Panc1 (cell line): ENCODE measurements around the gene C11orf52. TPM values are rescaled to one million over a fixed set of nuclear protein-coding genes. Genes with fewer than 3 reads are reported as not detected.

Source experiments
- ATAC-seq: fragments of 200-7000 bp; cut with Tn5 transposase; 2 replicates; pipeline ENCODE4 v1.9.1; 2020; ENCODE audit warnings: mild to moderate bottlenecking, moderate library complexity
- BruUV-seq: library from RNA; stranded (reverse); fragments of 400-500 nt; replicated peaks from 2 replicates; lab custom pipeline; 2021; lab: Mats Ljungman, UMichigan
- CTCF ChIA-PET: fragments of 300-600 bp; sonication (Branson Sonifier 250); formaldehyde crosslinking; loops from one replicate; lab custom pipeline; 2022; ENCODE audit warnings: antibody characterized with exemption; lab: Charles Lee
- POLR2A ChIA-PET: fragments of 300-600 bp; sonication (Branson Sonifier 250); formaldehyde crosslinking; loops from one replicate; lab custom pipeline; 2022; ENCODE audit warnings: antibody characterized with exemption; lab: Charles Lee
- DNase-seq: peaks from one replicate; pipeline ENCODE4 v3.0.0-alpha.2; 2010; ENCODE audit warnings: low read depth, low spot score
- H3K27ac ChIP-seq: 2 replicates; pipeline ENCODE4 v1.5.1; 2011; ENCODE audit warnings: mild to moderate bottlenecking, low read length, inconsistent platforms
- H3K27me3 ChIP-seq: fragments of 200-500 bp; sonication (Bioruptor generic); 2 replicates; pipeline ENCODE4 v1.6.0; 2014; ENCODE audit warnings: low read length, inconsistent platforms; ENCODE audit not compliant: control insufficient read depth, insufficient read depth
- H3K36me3 ChIP-seq: fragments of 200-500 bp; sonication (Bioruptor generic); 2 replicates; pipeline ENCODE4 v1.5.1; 2014; ENCODE audit warnings: inconsistent platforms, mild to moderate bottlenecking, low read length, moderate library complexity; ENCODE audit not compliant: control insufficient read depth, insufficient read depth
- H3K4me1 ChIP-seq: 2 replicates; pipeline ENCODE4 v1.5.1; 2011; ENCODE audit warnings: inconsistent platforms, mild to moderate bottlenecking, low read length, moderate library complexity; ENCODE audit not compliant: control insufficient read depth, insufficient read depth
- H3K4me3 ChIP-seq, 2 experiments: 2 replicates each; pipeline ENCODE4 v1.5.1; 2011 to 2012; ENCODE audit warnings: low read depth in 2 of 2, low read length in 2 of 2, mild to moderate bottlenecking in 2 of 2, inconsistent platforms in 1 of 2, moderate library complexity in 1 of 2
- H3K9me3 ChIP-seq: fragments of 200-500 bp; sonication (Bioruptor generic); 2 replicates; pipeline ENCODE4 v1.5.1; 2014; ENCODE audit warnings: low read depth, mild to moderate bottlenecking, inconsistent platforms, low read length, moderate library complexity; ENCODE audit not compliant: control insufficient read depth, insufficient read depth
- CTCF ChIP-seq: fragments of 450-650 bp; IDR thresholded peaks from 2 replicates; pipeline ENCODE4 v1.5.1; 2017; ENCODE audit warnings: mild to moderate bottlenecking
- POLR2AphosphoS5 ChIP-seq: IDR thresholded peaks from 2 replicates; pipeline ENCODE4 v1.6.1; 2012; ENCODE audit warnings: mild to moderate bottlenecking, low read depth, low read length, moderate library complexity
- REST ChIP-seq, 2 experiments: IDR thresholded peaks; 2 replicates each; pipeline ENCODE4 v1.6.1; 2011 to 2012; ENCODE audit warnings: low read depth in 2 of 2, control low read depth in 1 of 2, low read length in 1 of 2, mild to moderate bottlenecking in 1 of 2, moderate library complexity in 1 of 2; ENCODE audit not compliant: insufficient read depth in 1 of 2
- SIN3A ChIP-seq: IDR thresholded peaks from 2 replicates; pipeline ENCODE4 v1.6.1; 2012; ENCODE audit warnings: low read depth, mild to moderate bottlenecking, low read length, moderate library complexity, borderline replicate concordance; ENCODE audit not compliant: insufficient read depth
- TCF7L2 ChIP-seq: IDR thresholded peaks from 2 replicates; pipeline ENCODE4 v1.6.1; 2011; ENCODE audit warnings: mild to moderate bottlenecking, low read depth, low read length, inconsistent platforms
- in situ Hi-C: cut with HindIII; loops from 2 replicates; pipeline ENCODE4 v1.10.0; 2016; ENCODE audit warnings: low sequenced_read_pairs, low pct_unique_long_range_greater_than_20kb
- intact Hi-C: fragments of 100-400 bp; cut with micrococcal nuclease; formaldehyde crosslinking; loops from one replicate; pipeline ENCODE4 v1.10.0; 2022; ENCODE audit not compliant: unreplicated experiment
- total RNA-seq: library from RNA; stranded (reverse); gene quantifications from one replicate; pipeline ENCODE4 v1.2.1, GENCODE V29; 2021; ENCODE audit not compliant: unreplicated experiment

Gene C11orf52
- total RNA-seq, 1 experiment from 2014 or later, result not detected

GRCh38 chr11:111923351-111923788 is 4.7 kb downstream of the C11orf52 start:
- H3K4me3 ChIP-seq, result no peak overlapping the region
- H3K27ac ChIP-seq, result no peak overlapping the region; the same call in 1 of the 2 replicates
- BruUV-seq, result no TSS peak
- H3K36me3 ChIP-seq, result no peaks in the 10 kb centered on the region
- intact Hi-C loops (no loop called here), in situ Hi-C loops (no loop called here)
- no peaks in the 10 kb centered on the region for H3K27me3 ChIP-seq
- peaks cover 15% of the 10 kb centered on the region; the same call in 1 of the 2 replicates for H3K4me1 ChIP-seq
- CTCF ChIA-PET, result no interaction called here
- H3K9me3 ChIP-seq, result no peaks in the 10 kb centered on the region
- TF ChIP-seq POLR2AphosphoS5, result no peak
- no peak for TF ChIP-seq REST (IDR thresholded peaks at IDR 0.05; ENCODE audit: insufficient read depth in 1 of 2, low read depth in 2 of 2, low read length in 1 of 2)
- no peak for TF ChIP-seq TCF7L2
- no peak for TF ChIP-seq CTCF
- no peak for TF ChIP-seq SIN3A
- DNase-seq, result no peak
- POLR2A ChIA-PET, result no interaction called here
- ATAC-seq, result no peak

- ChIA-PET CTCF (no interaction called here), POLR2A (no interaction called here)
- ATAC-seq, result no peak
- no peaks in the 10 kb centered on the region for H3K36me3 ChIP-seq
- in situ Hi-C loops (no loop called here), intact Hi-C loops (no loop called here)
- peaks cover 15% of the 10 kb centered on the region; the same call in 1 of the 2 replicates for H3K4me1 ChIP-seq
- TF ChIP-seq TCF7L2 (no peak), POLR2AphosphoS5 (no peak), REST (IDR thresholded peaks at IDR 0.05; ENCODE audit: insufficient read depth in 1 of 2, low read depth in 2 of 2, low read length in 1 of 2) (no peak), CTCF (no peak), SIN3A (no peak)
- no peak overlapping the region for H3K4me3 ChIP-seq
- H3K27me3 ChIP-seq, result no peaks in the 10 kb centered on the region
- DNase-seq, result no peak
- no peak overlapping the region; the same call in 1 of the 2 replicates for H3K27ac ChIP-seq
- H3K9me3 ChIP-seq, result no peaks in the 10 kb centered on the region
- BruUV-seq, result no TSS peak
Measured at GRCh38 chr11:111923951-111924350, 5.2 kb downstream of the C11orf52 start.
